ENCODE measurements around the gene YIPF2.
"Not testable (repeated sequence)": the region's sequence is repeated elsewhere in the genome, so short reads cannot be mapped to it uniquely, and the experiment has no call there.

YIPF2 gene

GRCh38 chr19:10908380-10908960 is 20.0 kb downstream of the YIPF2 start:
- DNase-seq, result no peak

GRCh38 chr19:10907925-10908324 is 20.5 kb downstream of the YIPF2 start:
- DNase-seq, result no peak

- no peak for DNase-seq
Measured at GRCh38 chr19:10899151-10899653, 29.2 kb downstream of the YIPF2 start.

- no peak for DNase-seq
Measured at GRCh38 chr19:10898633-10899032, 29.8 kb downstream of the YIPF2 start.

GRCh38 chr19:10896851-10897526 is 31.4 kb downstream of the YIPF2 start:
- no peak for DNase-seq

- no peak for DNase-seq
Measured at GRCh38 chr19:10895920-10896319, 32.5 kb downstream of the YIPF2 start.

GRCh38 chr19:10895363-10895762 is 33.1 kb downstream of the YIPF2 start:
- DNase-seq, result no peak

- DNase-seq, result no peak
Measured at GRCh38 chr19:10894911-10895213, 33.6 kb downstream of the YIPF2 start.

GRCh38 chr19:10892256-10892655 is 36.2 kb downstream of the YIPF2 start:
- DNase-seq, result no peak

- no peak for DNase-seq
Measured at GRCh38 chr19:10891405-10892086, 36.9 kb downstream of the YIPF2 start.

- DNase-seq, result no peak
Measured at GRCh38 chr19:10889880-10890279, 38.6 kb downstream of the YIPF2 start.

- DNase-seq, result no peak
Measured at GRCh38 chr19:10888421-10888866, 40.0 kb downstream of the YIPF2 start.

GRCh38 chr19:10887616-10888367 is 40.6 kb downstream of the YIPF2 start:
- DNase-seq, result no peak

- DNase-seq, result no peak
Measured at GRCh38 chr19:10885201-10886169, 43.0 kb downstream of the YIPF2 start.

GRCh38 chr19:10884274-10884673 is 44.2 kb downstream of the YIPF2 start:
- no peak for DNase-seq

GRCh38 chr19:10882108-10882457 is 46.4 kb downstream of the YIPF2 start:
- no peak for DNase-seq

- DNase-seq, result no peak
Measured at GRCh38 chr19:10881403-10882107, 46.9 kb downstream of the YIPF2 start.

GRCh38 chr19:10878253-10878652 is 50.2 kb downstream of the YIPF2 start:
- no peak for DNase-seq

GRCh38 chr19:10877608-10878007 is 50.8 kb downstream of the YIPF2 start:
- not testable (repeated sequence) for DNase-seq

GRCh38 chr19:10876459-10877240 is 51.8 kb downstream of the YIPF2 start:
- DNase-seq, result peak; percentile 57

- DNase-seq, result no peak
Measured at GRCh38 chr19:10874024-10874423, 54.4 kb downstream of the YIPF2 start.

Measured in activated CD8-positive, alpha-beta memory T cell treated with anti-CD3 and anti-CD28 coated beads, Interleukin-2, amount 50 U/mL, for 48 hours (primary cell).